ENCODE results near the gene AGK.

Gene AGK, protein sequence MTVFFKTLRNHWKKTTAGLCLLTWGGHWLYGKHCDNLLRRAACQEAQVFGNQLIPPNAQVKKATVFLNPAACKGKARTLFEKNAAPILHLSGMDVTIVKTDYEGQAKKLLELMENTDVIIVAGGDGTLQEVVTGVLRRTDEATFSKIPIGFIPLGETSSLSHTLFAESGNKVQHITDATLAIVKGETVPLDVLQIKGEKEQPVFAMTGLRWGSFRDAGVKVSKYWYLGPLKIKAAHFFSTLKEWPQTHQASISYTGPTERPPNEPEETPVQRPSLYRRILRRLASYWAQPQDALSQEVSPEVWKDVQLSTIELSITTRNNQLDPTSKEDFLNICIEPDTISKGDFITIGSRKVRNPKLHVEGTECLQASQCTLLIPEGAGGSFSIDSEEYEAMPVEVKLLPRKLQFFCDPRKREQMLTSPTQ

DNA sequence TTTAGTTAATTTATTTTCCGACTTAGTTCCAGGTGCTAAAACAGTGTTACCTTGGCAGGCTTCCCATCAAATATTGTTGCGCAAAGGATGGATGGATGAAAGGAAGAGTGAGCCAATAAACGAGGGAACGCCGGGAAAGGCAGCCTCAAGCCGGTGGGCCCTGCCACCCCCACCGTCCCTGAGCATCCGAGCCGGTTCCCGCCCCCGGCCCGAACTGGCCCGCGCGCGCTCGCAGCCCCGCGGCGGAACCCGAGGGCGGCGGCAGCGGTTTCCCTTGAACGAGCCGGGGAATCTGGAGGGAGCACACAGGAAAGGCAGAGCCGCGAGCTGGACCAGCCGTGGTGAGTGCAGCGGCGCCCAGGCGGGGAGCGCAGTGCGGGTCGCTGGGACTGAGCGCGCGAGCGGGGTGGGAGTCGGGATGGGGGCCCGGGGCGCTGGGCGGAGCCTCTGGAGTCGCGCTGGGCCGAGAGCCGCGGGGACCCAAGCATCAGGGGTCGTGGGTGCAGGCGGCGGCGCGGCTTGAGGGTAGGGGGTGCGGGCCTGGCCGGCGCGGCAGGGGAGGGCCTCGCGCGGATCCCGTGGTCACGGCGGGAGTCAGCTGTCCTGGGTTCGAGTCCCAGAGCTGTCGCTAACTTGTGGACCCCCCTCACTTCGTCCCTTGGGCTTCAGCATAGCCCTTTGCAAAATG lies at the start of gene AGK:
TSS of gene AGK (plus strand) at position 317 of the 688 bp plus-strand sequence. CDS start 4,057 bp downstream, outside the sequence.
- DNase-seq (ENCODE audit: low spot score) = peak; percentile 89

DNA sequence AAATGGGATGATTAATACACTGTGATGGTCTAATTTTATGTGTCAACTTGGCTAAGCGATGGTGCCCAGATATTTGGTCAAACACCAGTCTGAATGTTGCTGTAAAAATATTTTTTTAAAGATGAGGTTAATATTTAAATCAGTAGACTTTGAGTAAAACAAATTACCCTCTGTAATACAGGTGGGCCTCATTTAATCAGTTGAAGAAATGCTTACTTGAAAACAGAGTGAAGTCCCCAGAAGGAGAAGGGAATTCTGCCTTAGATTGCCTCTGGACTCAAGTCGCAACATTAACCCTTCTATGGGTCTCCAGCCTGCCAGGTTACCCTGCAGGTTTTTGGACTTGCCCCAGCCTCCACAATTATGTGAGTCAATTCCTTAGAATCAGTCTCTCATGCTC lies 49.8 kb upstream of the AGK start:
- DNase-seq (ENCODE audit: low spot score) = no peak

DNA sequence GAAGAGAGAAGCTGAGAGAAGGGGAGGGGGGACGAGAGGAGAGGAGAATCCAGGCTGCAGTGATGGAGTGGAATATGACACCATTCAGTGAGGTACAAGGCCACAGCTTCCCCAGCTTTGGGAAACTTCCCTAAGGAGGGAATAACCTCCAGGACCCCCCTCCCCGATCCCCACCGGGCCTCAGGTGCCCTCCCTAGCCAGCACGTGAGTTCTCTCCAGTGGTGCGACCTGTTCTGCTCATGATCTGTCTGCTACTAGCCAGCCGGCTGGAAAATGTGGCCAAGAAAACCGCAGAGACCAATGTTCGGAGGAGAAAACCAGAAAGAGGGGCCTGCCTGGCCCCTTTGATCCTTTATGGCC lies 39.9 kb upstream of the AGK start:
- peak; percentile 56 for DNase-seq (ENCODE audit: low spot score)

DNA sequence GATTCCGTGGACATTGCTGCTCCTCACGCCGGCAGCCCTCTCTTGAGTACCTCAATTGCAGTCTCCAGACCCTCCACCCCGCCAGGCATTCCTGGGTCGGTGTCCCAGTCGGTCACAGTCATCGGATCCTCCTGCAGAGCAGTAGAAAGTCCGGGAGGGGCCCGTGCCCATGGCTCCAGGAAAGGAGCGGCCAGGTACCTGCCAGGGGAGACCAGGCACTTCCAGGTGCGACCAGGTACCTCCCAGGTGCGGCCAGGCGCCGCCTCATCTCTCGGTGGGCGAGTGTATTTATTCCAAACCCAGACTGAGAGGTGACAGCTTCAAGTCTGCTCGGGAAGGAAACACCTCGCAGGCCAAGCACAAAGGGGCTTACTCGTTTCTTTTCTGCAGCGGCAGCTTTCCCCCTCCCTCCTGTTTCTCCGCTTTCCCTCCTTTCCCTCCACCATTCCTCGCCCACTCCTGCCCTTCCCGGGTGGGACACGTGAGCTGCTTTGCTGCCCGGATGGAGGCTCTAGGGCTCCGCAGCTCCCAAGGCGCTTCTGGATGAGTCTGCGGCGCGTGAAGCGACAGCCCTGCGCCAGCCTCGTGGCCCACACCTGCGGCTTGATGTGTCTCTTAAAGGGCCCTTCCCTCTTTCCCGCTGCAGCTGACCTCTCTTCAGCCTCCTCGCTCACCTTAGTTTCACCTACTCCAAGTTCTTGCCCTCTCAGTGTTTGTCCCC lies 39.4 kb upstream of the AGK start:
- DNase-seq (ENCODE audit: low spot score) = peak; percentile 60

DNA sequence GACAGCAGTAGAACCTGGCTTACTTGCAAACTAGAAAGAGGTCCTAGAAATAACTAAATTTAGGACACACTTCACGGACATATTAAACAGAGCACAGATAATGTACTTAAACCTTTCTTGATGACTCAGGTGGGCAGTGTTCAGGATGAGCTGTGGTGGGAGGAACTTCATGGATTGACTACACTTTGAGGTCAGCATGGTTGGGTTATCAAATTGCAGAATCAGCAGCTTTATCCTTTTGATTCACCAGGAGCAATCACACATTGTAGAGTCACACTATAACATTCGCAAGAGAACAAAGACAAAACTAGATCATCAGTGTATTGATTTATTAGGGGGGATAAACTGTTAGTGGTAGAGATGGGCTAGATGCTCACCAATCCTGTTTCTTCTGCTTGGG lies 38.6 kb upstream of the AGK start:
- DNase-seq (ENCODE audit: low spot score) = no peak

DNA sequence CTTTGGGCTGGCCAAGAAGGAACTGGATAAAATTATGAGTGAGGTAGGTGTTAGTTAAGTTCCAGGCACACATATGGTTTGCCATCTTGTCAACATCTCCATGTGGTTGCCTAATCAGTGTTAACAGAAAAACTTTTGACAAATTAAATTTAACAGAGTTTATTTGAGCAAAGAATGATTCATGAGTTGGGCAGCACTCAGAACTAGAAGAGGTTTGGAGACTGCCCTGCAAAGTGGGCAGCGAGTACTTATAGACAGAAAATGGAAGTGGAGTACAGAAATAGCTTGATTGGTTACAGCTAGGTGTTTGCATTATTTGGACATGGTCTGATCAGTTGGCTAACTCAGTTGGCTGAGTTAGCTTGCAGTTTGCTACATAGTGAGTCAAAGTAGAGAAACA lies 37.5 kb upstream of the AGK start:
- no peak for DNase-seq (ENCODE audit: low spot score)

DNA sequence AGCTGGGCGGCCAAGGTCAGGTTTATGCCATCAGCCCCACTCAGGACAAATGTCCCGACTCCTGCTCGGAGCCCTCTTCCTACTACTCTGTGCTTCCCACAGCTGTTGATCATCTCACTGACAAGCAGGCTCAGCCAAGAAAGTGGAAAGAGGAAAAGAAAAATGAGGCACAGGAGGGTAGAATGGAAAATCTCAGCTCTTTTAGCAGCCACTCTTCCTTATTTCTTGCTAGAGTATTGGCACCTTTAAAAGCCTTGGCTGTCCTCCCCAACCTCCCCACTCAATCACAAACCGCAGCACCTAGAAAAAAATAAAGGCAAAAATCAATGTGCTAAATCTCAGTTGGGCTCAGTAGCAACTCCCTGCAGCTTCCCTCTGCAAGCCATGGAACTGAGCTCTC lies 35.3 kb upstream of the AGK start:
- DNase-seq (ENCODE audit: low spot score) = no peak

DNA sequence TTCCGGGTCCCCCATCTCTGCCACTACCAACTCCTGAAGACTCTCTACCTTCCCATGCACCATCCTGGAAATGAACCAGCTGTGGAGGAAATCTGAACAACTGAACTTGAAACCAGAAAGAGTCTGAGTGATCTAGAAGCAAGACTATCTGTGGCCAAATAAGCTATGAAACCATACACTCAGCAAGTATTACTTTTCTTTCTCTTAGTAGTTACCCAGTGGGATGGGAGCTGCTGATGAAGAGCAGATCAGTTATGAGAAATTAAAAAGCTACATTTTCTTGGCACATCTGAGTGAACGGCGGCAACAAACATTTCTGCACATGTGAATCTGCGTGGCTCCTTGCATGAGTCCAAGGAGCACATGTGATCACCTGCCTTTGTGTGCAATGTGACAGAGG lies 31.6 kb upstream of the AGK start:
- no peak for DNase-seq (ENCODE audit: low spot score)

DNA sequence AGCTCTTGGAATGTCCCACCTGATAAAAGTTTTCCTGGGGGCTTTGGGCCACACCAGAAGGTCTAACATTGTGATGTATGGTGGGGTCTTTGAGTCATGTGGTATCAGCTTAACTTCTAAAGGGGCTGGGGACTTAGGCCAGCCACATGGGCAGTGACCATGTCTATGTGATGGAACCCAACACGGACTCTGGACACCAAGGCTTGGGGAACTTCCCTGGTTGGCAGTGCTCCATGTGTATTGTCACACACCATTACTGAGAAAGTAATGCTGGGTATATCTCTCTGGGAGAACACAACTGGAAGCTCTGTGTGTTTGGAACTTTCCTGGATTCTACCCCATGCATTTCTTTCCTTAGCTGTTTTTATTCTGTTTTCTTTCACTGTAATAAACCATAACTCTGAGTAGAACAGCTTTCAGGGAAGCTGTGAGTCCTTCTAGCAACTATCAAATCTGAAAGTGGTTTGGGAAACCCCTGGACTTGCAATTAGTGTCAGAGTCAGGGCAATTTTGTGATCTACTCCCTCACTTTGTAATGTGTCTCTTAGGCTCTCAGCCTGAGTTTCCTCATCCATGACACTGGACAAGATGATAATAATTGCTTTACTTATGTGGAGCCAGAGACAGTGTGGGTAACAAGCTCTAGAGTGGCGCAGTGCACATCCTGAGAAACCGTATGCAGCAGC lies 28.4 kb upstream of the AGK start:
- DNase-seq (ENCODE audit: low spot score) = no peak

DNA sequence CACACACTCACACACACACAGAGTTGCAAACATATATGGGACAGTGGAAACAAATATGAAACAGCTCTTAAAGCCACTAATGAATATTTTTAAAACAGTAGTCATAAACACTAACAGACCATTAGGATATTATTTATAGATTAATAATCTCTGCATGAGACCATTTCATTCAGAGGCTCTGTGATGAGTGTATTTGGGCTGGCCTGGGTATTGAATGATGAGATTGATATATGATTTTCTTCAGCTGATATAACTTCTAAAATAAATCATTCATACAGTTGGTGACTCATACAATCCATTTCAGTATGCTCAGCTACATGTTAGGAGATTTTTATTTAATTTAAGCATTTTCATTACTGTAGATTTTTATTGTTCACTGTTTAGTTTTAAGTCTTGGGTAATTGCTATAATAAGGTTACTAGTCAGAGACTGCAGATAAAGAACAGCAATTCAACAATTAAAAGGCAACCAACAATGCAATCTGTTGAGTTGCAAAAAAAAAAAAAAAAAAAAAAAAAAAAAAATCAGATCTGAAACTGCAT lies 25.2 kb upstream of the AGK start:
- no peak for DNase-seq (ENCODE audit: low spot score)

DNA sequence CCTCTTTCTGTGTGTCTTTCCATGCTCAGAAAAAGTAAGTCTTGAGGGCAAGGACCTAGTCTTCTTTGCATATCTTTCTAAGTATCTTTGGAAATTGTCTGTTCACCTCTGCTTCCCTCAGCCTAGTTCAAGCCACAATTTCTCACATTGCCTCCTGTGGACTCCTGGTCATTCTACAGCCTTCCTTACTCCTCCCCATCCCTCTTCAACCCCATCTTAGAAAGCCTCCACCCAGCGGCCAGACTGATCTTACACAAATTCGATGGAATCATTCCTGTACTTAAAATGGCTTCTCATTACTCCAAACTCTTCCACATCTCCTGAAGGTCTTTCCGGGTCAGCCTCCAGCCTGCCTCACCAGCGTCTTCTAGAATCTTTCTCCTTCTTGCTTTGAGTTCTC lies 24.1 kb upstream of the AGK start:
- no peak for DNase-seq (ENCODE audit: low spot score)

DNA sequence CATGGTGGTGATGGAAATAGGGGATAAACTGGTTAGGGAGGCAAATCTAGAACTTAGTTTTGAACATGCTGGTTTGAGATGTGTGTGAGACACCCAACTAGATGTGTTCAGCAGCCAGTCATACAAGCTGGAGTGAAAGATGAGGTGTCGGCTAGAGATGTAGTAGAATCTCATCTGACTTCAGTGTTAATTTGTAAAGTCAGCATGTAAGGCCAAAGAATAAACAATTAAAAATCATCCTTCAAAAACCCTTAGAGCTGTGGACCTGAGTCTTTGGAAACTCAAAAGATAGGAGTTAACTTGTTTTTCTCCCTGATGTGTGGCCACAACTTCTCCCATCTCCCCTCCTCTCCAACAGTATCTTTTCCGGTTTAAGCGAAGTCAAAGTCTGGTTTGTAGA lies 22.8 kb upstream of the AGK start:
- DNase-seq (ENCODE audit: low spot score) = no peak

DNA sequence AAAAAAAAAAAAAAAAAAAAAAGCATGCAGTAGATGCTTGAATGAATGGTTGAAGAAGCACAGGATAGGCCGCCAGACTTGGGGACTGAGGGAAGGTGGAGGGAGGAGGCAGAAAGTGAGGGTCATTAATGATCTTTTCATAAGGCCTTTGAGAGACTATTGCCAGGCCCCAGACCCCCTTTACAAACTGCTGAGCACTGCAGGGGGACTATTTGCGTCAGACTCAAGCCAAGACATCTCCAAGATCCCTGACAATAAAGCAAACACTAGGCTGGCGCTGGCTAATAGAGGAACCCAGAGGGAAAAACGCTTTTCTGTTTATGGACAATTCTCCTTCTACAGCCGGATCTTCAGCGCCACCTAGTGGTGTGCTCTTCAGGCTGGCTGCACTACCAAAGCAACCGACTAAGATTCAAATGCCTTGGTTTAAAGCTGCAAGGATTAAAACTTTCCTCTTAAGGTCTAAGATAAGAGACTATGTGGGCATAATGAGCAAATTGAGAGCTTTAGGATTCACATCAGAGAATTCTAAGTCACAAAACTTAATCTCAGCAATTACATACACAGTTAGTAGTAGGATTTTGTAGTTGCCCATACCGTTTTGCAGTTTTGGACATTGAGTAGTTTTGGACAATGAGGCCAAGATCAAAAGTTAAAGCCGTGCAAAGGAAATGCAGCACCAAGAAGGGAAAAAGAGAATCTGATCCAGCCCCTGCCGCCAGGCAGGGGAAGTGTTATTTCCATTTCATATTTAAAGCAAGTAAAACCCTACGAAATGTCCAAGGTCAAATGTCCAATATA lies 17.9 kb upstream of the AGK start:
- peak; percentile 82 for DNase-seq (ENCODE audit: low spot score)

DNA sequence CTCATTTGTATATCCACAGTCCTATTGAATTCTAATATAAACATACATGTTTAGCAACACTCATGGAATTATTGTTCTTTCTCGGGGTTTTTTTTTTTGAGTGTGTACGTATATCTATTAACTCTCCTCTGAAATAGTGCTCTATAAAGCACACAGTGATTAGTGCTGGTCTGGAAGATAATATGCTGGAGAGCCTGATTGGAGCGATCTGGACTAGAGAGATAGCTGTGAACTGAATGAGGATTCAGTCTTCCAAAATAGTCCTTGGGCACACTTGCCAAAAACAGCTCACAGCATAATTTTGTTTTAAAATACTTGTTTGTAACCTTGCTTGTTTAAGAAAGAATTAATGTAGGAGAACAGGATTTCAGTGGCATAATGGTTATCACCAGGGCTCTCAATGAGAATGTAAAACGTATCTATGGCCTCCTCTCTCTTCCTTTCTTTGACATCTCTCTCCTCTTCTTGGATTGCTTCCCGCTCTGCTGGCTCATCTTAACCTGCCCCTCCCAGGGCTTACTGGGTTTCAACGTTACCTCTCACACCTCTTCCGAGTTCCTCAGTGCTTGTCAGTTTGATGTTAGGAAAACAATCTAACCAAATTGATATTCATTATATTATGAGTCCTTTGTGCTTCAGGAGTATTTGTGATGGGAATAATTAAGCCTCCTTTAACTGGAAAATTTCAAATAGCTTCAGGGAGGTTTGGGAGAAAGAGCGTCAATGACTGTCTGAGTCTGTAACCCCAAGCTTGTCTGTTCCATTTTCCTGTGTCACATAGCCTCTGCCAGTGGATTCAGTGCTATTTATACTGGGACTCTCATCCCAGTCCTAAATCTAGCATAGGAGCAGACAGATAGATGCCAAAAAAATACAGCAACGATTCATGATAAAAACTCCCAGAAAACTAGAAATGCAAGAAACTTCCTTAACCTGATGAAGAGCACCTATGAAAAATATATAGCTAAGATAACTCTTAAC lies 16.2 kb upstream of the AGK start:
- no peak for DNase-seq (ENCODE audit: low spot score)

DNA sequence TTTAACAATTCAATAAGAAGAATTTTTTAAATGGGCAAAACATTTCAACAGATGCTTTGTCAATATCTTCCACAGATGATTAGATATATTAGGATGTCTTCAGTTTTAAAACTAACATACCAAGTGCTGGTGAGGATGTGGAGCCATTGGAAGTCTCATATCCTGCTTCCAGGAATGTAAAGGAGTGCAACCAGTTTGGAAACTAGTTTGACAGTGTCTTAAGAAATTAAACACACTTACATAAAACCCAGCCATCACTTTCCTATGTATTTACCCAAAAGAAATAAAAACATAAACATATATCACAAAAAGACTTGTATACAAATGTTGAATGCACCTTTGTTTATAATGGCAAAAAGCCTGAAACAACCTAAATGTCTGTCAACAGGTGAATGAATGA lies 13.3 kb upstream of the AGK start:
- DNase-seq (ENCODE audit: low spot score) = no peak

DNA sequence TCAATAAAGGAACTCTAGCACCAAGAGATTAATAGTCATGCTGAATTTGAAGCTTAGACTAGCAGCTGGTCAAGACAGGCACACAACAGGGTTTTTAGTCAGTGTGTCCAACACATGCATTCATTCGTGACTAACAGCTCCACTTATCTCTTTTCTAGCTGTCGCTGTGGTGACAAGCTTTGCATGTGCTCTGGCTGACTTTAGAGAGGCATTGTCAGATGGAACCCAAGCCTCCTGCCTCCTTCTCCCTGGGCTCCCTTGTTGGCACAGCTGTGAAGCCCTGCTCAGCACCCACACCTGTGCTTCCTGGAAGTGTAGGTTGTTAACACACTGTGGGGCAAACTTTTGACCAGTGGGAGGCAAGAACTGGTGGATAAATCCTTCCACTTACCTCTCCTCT lies 9.8 kb upstream of the AGK start:
- no peak for DNase-seq (ENCODE audit: low spot score)

DNA sequence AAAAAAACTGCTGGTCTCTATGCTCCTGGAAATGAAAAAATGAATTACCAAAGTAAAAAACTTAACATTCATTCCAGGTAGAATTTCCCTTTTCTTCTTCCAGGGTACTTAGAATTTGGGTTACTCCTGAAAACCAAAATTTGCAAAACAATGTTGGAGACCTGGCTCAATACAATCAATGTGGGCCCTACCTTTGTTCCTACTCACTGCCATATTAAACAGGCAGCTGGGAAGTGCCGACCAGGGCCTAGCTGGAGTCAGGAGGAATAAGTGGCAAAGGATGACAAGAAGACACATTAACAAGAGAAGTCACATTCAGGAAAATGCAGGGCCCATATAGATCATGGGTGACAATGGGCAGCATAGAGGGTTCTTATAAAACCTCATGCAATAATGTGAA lies 6.4 kb upstream of the AGK start:
- DNase-seq (ENCODE audit: low spot score) = peak; percentile 30

DNA sequence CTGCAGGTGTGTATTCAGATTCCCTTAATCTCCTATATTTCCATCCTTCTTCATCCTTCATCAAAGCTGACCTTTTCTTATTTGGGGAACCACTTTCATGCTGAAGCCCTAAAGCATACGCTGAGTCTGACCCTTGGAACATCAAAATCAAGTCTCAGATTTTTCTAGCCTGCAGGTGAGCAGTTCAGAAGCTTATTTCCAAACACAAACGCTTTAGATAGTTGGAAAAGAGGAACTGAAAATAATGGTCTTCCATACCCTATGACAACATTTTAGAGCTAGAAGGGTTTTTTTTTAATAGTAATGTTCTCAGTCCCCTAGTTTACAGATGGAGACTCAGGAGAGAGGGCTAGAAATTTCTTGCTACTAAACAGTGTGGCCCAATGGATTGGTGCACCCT lies 1.6 kb upstream of the AGK start:
- DNase-seq (ENCODE audit: low spot score) = no peak

DNA sequence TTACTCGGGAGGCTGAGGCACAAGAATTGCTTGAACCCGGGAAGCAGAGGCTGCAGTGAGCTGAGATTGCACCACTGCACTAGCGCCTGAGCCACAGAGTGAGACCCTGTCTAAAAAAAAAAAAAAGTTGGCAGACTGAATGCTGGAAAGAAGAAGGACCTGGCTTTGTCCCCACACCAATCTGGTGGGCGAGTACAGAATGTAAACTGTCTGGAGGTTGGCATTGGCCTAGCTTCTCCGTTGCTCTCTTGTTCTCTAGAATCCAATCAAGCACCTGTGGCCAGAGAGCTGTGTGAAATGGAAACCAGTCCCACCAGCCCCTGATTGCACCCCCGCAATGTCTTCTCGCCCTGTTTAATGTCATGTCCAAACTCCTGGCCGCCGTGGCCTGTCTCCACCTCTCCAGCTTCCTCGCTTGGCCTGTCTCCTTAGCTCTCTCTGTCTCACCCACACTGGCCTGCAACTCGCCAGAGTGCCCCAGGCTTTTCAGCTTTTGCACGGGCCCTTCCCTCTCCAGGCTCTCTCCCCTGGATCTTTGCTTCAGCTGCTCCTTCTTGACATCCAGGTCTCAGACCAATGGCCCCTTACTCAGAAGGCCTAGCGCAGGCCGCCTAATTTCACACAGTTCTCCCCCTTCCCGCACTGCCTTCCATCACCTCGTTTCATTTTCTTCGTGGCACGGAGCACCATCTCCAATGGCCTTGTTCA lies 670 bp upstream of the AGK start:
- peak; percentile 19 for DNase-seq (ENCODE audit: low spot score)

DNA sequence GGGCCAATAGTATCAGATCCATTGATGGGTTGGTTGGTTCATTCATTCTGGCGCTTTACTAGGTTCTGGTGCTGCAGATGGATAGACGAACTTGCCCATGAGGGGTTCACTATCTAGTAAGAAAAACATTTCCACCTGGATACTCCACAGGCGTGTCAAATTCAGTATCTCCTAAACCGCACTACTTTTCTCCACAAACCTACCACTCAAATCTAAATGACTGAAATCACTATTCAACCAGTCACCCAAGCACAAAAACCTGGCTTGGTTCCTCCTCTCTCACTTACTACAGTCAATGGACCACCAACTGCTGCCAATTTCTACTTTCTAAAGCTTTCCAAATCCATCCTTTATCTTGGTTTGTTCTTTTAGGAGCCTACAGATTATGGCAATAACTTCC lies 572 bp downstream of the AGK start:
- DNase-seq (ENCODE audit: low spot score) = no peak

All from iPS-NIHi11 (cell line).